Measurements from ENCODE around the gene JAK3.
"Not testable (repeated sequence)": the region's sequence is repeated elsewhere in the genome, so short reads cannot be mapped to it uniquely, and the experiment has no call there.

Gene JAK3

GRCh38 chr19:17847538-17848366 is at the start of gene JAK3:
TSS of gene JAK3 (minus strand) at chr19:17847982. CDS start at chr19:17844417, 3,565 bp downstream.
- DNase-seq = no peak

- DNase-seq = no peak
These were observed 46.0 kb upstream of the JAK3 start for GRCh38 chr19:17893766-17894165.

GRCh38 chr19:17889609-17890214 is 41.9 kb upstream of the JAK3 start:
- DNase-seq = no peak

- no peak for DNase-seq
These were observed 40.5 kb upstream of the JAK3 start for GRCh38 chr19:17888260-17888659.

- not testable (repeated sequence) for DNase-seq
These were observed 39.4 kb upstream of the JAK3 start for GRCh38 chr19:17887221-17887620.

- DNase-seq = no peak
These were observed 38.7 kb upstream of the JAK3 start for GRCh38 chr19:17886515-17886914.

- no peak for DNase-seq
These were observed 36.0 kb upstream of the JAK3 start for GRCh38 chr19:17883627-17884410.

- no peak for DNase-seq
These were observed 33.9 kb upstream of the JAK3 start for GRCh38 chr19:17881701-17882100.

GRCh38 chr19:17879466-17879865 is 31.7 kb upstream of the JAK3 start:
- DNase-seq = no peak

- DNase-seq = no peak
These were observed 29.9 kb upstream of the JAK3 start for GRCh38 chr19:17877696-17878095.

- DNase-seq = no peak
These were observed 27.0 kb upstream of the JAK3 start for GRCh38 chr19:17874758-17875135.

GRCh38 chr19:17873786-17874757 is 26.3 kb upstream of the JAK3 start:
- no peak for DNase-seq

GRCh38 chr19:17872251-17873001 is 24.6 kb upstream of the JAK3 start:
- no peak for DNase-seq

GRCh38 chr19:17871878-17872250 is 24.1 kb upstream of the JAK3 start, which contains the start of gene SLC5A5:
TSS of gene SLC5A5 (plus strand) at chr19:17871945. CDS start at chr19:17872320, 375 bp downstream.
- no peak for DNase-seq

GRCh38 chr19:17871032-17871877 is 23.5 kb upstream of the JAK3 start:
- DNase-seq = no peak

- DNase-seq = no peak
These were observed 21.4 kb upstream of the JAK3 start for GRCh38 chr19:17869114-17869608.

GRCh38 chr19:17868669-17869068 is 20.9 kb upstream of the JAK3 start:
- no peak for DNase-seq

- no peak for DNase-seq
These were observed 19.2 kb upstream of the JAK3 start for GRCh38 chr19:17866964-17867486.

GRCh38 chr19:17866312-17866963 is 18.7 kb upstream of the JAK3 start:
- no peak for DNase-seq

All from NCI-H446 treated with DMSO at 0.1 percent for 48 hours (cell line).